Measurements from ENCODE around the gene MED1.
"Not testable (repeated sequence)": the region's sequence is repeated elsewhere in the genome, so short reads cannot be mapped to it uniquely, and the experiment has no call there.

The MED1 gene

GRCh38 chr17:39473310-39473709 is 22.2 kb upstream of the MED1 start:
- TF ChIP-seq CTCF (IDR thresholded peaks at IDR 0.05; ENCODE audit: low read depth, low read length, missing control alignments), result no peak
- no peak for DNase-seq (ENCODE audit: low read depth)
- H3K4me3 ChIP-seq (ENCODE audit: low read depth, low read length), result no peak overlapping the region

- DNase-seq (ENCODE audit: low read depth); H3K4me3 ChIP-seq (ENCODE audit: low read depth, low read length): not testable (repeated sequence)
Observed at GRCh38 chr17:39468610-39469009, 17.5 kb upstream of the MED1 start.

GRCh38 chr17:39464639-39465181 is 13.6 kb upstream of the MED1 start:
- H3K4me3 ChIP-seq (ENCODE audit: low read depth, low read length), result peak overlapping the region; percentile 98
- DNase-seq (ENCODE audit: low read depth), result not testable (repeated sequence)

- no peak for TF ChIP-seq CTCF (IDR thresholded peaks at IDR 0.05; ENCODE audit: low read depth, low read length, missing control alignments)
- H3K4me3 ChIP-seq (ENCODE audit: low read depth, low read length), result peak overlapping the region; percentile 98
- DNase-seq (ENCODE audit: low read depth), result no peak
Observed at GRCh38 chr17:39462631-39463375, 11.7 kb upstream of the MED1 start.

- no peak for DNase-seq (ENCODE audit: low read depth)
- TF ChIP-seq CTCF (IDR thresholded peaks at IDR 0.05; ENCODE audit: low read depth, low read length, missing control alignments), result no peak
- peak overlapping the region; percentile 98 for H3K4me3 ChIP-seq (ENCODE audit: low read depth, low read length)
Observed at GRCh38 chr17:39461926-39462569, 11.0 kb upstream of the MED1 start.

GRCh38 chr17:39461113-39461925 is 10.3 kb upstream of the MED1 start, which contains the start of gene CDK12:
Gene CDK12 (plus strand): TSS chr17:39461486. CDS start chr17:39462072, 586 bp downstream.
- H3K4me3 ChIP-seq (ENCODE audit: low read depth, low read length), result peak within 1 kb of the TSS; percentile 98
- DNase-seq (ENCODE audit: low read depth), result peak; percentile 98
- TF ChIP-seq CTCF (IDR thresholded peaks at IDR 0.05; ENCODE audit: low read depth, low read length, missing control alignments), result no peak

- no peak for DNase-seq (ENCODE audit: low read depth)
- H3K4me3 ChIP-seq (ENCODE audit: low read depth, low read length), result no peak overlapping the region
- no peak for TF ChIP-seq CTCF (IDR thresholded peaks at IDR 0.05; ENCODE audit: low read depth, low read length, missing control alignments)
Observed at GRCh38 chr17:39455919-39456318, 4.9 kb upstream of the MED1 start.
